NK-92 treated with Interleukin-12 subunit alpha and Interleukin-12 subunit beta, amount 100 ng/mL, for 24 hours (cell line): ENCODE data around the gene CA12.

ENCODE experiments used
- DNase-seq: peaks from one replicate; lab custom pipeline; 2025; lab: John Stamatoyannopoulos, UW

The CA12 gene

DNA sequence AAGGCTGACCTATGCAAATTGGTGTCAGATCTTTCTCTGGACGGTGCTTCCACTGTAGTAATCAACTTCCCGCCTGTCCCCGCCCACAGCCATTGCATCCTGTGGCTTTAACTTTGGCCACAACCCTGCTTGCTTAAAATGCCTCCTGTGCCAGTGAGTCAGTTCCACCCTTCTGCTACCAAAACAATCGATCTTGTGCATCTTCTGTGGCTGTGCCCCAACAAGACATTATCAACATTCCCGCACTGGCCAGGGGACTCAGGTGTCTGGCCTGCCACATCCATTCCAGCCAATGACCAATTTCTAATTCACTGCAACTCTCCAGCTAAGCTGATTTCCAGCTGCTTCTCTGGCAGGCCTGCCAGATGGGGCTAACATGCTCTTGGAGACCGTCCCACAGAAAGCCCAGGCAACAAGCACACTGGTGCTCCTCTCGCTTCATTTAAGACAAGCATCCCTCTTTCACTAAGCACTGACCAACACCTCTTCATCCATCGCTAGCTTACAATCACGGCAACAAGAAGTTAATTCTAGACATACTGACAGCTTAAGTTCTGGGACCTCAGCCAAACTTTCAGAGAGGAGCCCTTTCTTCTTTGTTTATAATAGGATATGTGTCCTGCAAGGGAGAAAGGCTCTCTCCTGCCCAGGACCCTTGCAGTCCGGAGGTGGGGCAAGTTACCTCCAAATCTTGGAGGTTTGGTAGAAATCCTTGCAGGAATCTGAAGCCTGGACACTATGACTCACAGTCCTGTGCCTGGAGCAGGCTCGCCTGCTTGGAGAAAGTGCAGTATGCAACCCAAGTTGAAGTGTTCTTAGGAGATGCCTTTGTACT is 6.7 kb downstream of the CA12 start:
- DNase-seq = peak; percentile 21

GRCh38 chr15:63373866-63374548 is 7.6 kb downstream of the CA12 start:
- DNase-seq = no peak

DNA sequence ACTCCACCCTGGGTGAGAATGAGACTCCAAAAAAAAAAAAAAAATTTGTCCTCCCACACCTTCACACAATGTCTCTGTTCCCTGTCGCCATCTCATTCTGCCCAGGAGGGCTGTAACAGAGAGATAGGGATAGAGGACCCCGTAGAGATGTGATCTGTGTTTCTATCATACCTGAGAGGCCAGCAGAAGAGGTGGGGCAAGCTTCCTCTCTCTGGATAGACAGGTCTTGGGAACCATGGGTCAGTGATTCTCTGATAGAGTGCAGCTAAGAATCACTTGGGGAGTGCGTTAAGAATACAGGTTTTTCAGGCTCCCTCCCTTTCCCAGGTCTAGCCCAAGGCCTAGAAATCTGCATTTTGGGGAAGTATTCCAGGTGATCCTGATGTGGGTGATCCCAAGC is 8.3 kb downstream of the CA12 start:
- no peak for DNase-seq

GRCh38 chr15:63372753-63373152 is 8.9 kb downstream of the CA12 start:
- DNase-seq = no peak

DNA sequence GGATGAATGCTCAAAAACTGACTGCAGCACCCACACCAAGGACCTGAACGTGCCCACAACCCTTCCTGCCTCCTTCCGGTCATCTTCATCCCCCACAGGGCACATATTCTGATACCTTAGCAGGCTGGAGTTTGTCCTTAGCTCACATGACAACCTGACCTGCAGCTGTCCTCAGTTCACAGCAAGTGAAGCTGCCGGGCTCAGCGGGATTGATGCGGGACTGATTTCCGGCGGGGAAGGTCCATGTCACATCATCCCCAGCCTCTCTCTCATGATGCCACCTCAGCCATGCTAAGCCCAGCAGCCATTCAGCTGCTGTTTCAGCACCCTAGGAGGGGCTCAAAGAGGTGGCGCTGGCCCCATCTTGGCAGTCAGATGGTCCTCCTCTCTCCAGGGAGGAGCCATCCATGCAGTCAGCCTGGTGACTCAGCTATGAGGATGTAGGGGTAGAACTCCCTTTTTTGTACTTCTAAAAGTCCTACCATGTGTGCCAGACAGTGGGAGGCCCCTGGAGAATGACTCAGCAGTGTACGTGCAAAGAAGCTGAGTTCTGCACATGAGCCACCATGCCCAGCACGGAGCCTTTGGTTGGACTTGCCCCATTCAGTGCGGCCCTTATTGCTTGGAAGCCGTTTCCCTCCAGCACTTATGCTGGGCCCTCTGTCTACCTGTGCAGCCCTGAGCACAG is 9.5 kb downstream of the CA12 start:
- DNase-seq = peak; percentile 19

- peak; percentile 10 for DNase-seq
Measured at GRCh38 chr15:63371297-63371918, 10.2 kb downstream of the CA12 start.

GRCh38 chr15:63370764-63371163 is 10.9 kb downstream of the CA12 start:
- no peak for DNase-seq

- DNase-seq = no peak
Measured at GRCh38 chr15:63369781-63370180, 11.9 kb downstream of the CA12 start.

DNA sequence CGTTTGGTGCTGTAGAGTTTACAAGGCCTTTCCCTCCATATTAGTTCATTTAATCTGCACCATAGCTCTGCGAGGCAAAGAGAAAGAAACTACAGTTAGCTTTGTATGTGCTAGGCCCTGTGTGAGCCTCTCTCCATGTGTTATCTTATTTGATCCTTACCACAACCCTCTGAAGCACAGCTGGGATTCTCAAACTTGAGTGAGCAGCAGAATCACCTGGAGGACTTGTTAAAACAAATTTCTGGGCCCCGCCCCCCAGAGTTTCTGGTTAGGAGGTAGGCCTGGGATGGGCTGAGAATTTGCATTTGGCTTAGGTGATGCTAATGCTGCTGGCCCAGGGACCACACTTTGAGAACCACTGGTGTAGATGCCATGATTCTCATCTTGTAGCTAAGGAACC is 12.3 kb downstream of the CA12 start:
- DNase-seq = no peak

GRCh38 chr15:63368503-63368902 is 13.1 kb downstream of the CA12 start:
- no peak for DNase-seq

DNA sequence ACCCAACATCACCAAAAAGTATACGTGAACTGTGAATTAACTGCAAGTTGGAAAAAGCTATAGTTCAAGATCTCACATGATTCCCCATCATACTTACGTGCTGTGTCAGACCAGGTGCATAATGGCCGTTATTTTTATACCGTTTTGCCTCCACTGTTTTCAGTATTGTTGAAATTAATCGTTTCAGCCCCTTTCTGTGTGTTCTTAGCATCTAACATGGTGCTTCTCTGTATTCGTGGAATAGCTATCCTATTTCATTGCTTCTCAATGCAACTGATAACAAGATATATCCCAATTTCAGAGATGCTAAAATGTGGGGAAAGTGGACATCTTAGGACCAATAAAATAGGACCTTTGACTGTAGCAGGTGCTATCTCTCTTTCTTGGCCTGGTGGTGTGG is 13.7 kb downstream of the CA12 start:
- DNase-seq = no peak

GRCh38 chr15:63367390-63367789 is 14.3 kb downstream of the CA12 start:
- no peak for DNase-seq

GRCh38 chr15:63366451-63366850 is 15.2 kb downstream of the CA12 start:
- DNase-seq = no peak

DNA sequence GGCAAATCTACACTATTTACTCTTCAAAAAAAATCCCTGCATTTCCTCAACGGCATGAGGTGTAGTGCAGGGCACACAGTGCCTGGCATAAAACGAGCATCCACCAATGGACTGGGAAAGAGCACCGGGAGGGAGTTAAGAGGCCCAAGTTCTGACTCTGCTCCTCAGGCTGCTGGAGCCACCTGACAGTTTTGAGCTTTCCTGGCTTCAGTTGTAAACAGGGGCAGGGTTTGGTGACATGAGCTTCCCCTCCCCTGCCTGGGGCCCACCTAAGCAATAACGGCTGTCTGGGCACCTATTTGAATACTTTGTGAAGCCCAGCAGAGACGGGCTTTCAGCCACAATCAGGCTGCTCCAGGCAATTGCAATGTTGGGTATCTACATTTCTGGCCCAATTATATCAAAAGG is 16.4 kb downstream of the CA12 start:
- no peak for DNase-seq

- no peak for DNase-seq
Measured at GRCh38 chr15:63364399-63365272, 17.0 kb downstream of the CA12 start.

DNA sequence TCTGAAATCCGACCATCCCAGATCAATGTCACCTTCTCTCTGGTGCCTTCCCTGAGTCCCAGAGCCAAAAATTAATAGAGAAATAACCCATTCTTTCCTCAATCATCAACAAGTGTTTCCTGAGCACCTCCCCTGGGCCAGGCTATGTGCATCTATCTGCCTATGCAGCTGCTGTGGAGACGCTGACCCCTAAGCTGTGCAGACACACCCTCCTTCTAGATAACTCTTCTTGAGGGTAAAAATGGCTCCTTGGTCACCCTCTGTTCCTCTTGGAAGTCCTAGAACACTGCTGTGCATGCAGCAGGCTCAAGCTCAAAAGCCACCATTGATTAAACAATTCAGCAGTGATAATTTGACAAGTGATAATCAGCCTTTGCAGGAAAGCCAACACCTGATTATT is 18.4 kb downstream of the CA12 start:
- no peak for DNase-seq

- DNase-seq = no peak
Measured at GRCh38 chr15:63362885-63363284, 18.8 kb downstream of the CA12 start.

DNA sequence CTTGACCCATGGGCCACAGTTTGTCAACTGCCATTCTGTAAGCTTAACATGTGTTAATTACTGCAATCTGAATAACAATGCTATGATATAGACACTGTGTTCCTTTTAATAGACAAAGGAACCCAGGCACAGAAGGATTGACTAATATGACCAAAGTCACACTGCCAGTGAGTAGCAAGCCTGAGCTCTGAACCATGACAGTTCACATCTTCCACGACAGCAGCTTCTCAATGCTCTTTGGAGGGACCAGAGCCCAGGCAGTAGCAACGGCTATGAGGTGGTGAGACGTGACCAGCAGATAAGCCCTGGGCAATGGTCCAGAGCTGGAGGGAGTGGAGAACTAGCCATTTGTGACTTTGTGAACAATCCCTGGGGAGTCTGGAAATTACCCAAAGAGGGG is 19.4 kb downstream of the CA12 start:
- no peak for DNase-seq

DNA sequence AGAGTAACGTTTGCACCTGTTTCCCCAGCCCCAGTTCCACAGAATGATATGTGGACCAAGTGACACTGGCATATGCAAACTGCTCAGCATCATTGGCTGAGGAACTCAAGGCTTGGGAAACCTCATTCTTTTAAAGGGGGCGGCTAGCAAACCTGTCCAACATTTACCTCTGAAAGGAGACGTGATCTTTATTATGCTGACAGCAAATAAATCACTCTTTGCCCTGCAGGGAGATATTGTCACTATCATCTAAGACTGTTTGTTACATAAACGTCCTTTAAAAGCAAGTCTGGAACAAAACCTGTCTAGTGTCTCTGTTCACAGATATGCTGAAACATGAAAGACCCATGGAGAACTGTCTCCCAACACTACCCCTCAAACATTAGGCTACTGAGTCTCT is 21.5 kb downstream of the CA12 start:
- no peak for DNase-seq

DNA sequence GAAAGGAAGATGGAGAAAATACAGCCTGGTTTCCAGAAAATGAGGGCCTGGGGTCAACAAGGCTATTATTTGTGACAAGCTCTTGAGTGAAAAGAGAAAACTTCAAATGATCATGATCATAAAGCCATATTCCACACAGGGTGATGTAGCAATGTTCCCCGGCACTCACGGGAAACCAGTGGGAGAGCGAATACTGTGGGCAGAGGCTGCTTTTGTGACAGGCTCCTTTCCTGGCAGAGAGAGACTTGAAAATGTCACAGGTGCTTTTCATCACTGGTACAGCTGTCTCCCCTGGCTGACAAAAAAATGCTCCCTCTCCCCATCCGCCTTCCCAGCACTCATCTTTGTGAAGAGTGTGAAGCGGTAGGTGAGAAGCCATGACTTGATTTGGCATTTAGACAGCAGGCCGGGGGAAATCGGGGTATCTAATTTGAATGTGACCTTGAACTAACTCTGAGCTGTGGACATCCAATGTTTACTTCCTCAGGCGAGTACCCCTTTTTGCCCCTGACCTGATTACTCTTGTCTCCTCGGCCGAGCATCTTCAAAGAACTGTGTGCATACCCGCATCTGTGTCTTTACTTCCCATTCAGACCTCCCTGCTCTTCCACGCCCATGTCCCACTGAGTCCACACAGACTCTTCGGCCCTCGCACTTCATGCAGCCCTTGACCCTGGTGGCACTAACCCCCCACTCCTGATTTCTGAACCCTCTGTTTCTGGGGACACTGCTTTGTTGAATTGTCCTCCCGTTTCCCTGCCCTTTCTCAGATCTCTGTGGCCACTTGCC is 23.2 kb downstream of the CA12 start:
- DNase-seq = no peak

DNA sequence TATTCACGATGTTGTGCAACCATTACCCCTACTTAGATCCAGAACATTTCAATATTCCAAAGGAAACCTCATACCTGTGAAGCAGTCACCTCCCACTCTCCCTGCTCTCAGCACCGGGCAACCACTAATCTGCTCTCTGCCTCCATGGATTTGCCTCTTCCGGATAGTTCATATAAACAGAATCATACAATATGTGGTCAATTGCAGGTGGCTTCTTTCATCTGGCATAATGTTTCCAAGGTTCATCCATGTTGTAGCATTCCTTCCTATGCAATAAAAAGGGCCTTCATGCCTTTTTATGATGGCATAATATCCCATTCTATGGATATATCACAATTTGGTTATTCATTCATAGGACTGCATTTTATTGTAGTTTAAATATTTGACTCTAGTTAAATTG is 23.9 kb downstream of the CA12 start:
- DNase-seq = no peak
